ENCODE measurements around the gene ROBO2. TPM values are rescaled to one million over a fixed set of nuclear protein-coding genes. Genes with fewer than 3 reads are reported as not detected.

Gene ROBO2
- total and polyA plus RNA-seq, 2 experiments from 2014 or later, result 1.5 to 7.8 TPM

GRCh38 chr3:77096966-77097890, 57.3 kb downstream of the ROBO2 start:
- no peak for DNase-seq (ENCODE audit: low spot score)
- no peak overlapping the region for H3K27ac Mint-ChIP-seq
- ATAC-seq, result no peak
- Histone ChIP-seq H3K4me2 (no peak overlapping the region), H4K20me1 (replicated peaks; ENCODE audit: insufficient read depth) (no peaks in the 10 kb centered on the region), H3K79me2 (replicated peaks; ENCODE audit: insufficient read depth) (no peaks in the 10 kb centered on the region), H3K4me1 (ENCODE audit: insufficient read depth) (no peaks in the 10 kb centered on the region), H3K27me3 (ENCODE audit: insufficient read depth) (no peaks in the 10 kb centered on the region), H3K36me3 (ENCODE audit: insufficient read depth) (no peaks in the 10 kb centered on the region), H2AFZ (no peak overlapping the region), H3K9me2 (ENCODE audit: insufficient read depth) (no peaks in the 10 kb centered on the region), H3K27ac (ENCODE audit: low read depth) (no peak overlapping the region), H3K4me3 (no peak overlapping the region), H3F3A (replicated peaks; ENCODE audit: low read depth) (no peaks in the 10 kb centered on the region)
- H3K4me3 Mint-ChIP-seq, result no peak overlapping the region
- H3K36me3 Mint-ChIP-seq (ENCODE audit: low read depth), result no peaks in the 10 kb centered on the region
- no peaks in the 10 kb centered on the region for H3K9me3 Mint-ChIP-seq
- peaks cover 9% of the 10 kb centered on the region; the same call in 2 of the 3 replicates for H3K4me1 Mint-ChIP-seq
- no peak for TF ChIP-seq ZNF462 (CRISPR knock-in tag; IDR thresholded peaks at IDR 0.05)
- H3K27me3 Mint-ChIP-seq (ENCODE audit: insufficient read depth, low read depth, poor library complexity), result peaks cover 2% of the 10 kb centered on the region

GRCh38 chr3:77102951-77103769, 63.3 kb downstream of the ROBO2 start:
- no peaks in the 10 kb centered on the region for H3F3A ChIP-seq (replicated peaks; ENCODE audit: low read depth)
- H2AFZ ChIP-seq, result no peak overlapping the region
- H3K27ac Mint-ChIP-seq, result peak overlapping the region; percentile 35; the same call in 1 of the 2 replicates
- H3K36me3 Mint-ChIP-seq (ENCODE audit: low read depth), result no peaks in the 10 kb centered on the region
- ATAC-seq (peak; percentile 48; the same call in 2 of the 3 replicates), DNase-seq (ENCODE audit: low spot score) (no peak)
- no peaks in the 10 kb centered on the region for H3K9me2 ChIP-seq (ENCODE audit: insufficient read depth)
- no peak overlapping the region for H3K4me3 Mint-ChIP-seq
- no peaks in the 10 kb centered on the region for H3K9me3 Mint-ChIP-seq
- H3K27me3 ChIP-seq (ENCODE audit: insufficient read depth), result no peaks in the 10 kb centered on the region
- peaks cover 4% of the 10 kb centered on the region; the same call in 1 of the 3 replicates for H3K4me1 Mint-ChIP-seq
- no peak overlapping the region for H3K4me2 ChIP-seq
- no peaks in the 10 kb centered on the region for H3K4me1 ChIP-seq (ENCODE audit: insufficient read depth)
- no peaks in the 10 kb centered on the region for H3K79me2 ChIP-seq (replicated peaks; ENCODE audit: insufficient read depth)
- H3K27me3 Mint-ChIP-seq (ENCODE audit: insufficient read depth, low read depth, poor library complexity), result peaks cover 4% of the 10 kb centered on the region
- no peaks in the 10 kb centered on the region for H3K36me3 ChIP-seq (ENCODE audit: insufficient read depth)
- no peak overlapping the region for H3K4me3 ChIP-seq
- H3K27ac ChIP-seq (ENCODE audit: low read depth), result no peak overlapping the region
- no peaks in the 10 kb centered on the region for H4K20me1 ChIP-seq (replicated peaks; ENCODE audit: insufficient read depth)
- TF ChIP-seq STAT1 (IDR thresholded peaks at IDR 0.05; ENCODE audit: unreplicated experiment) (no peak), REST (IDR thresholded peaks at IDR 0.05; ENCODE audit: unreplicated experiment) (no peak), CREB1 (CRISPR knock-in tag; IDR thresholded peaks at IDR 0.05; ENCODE audit: low read depth) (no peak), ETS1 (IDR thresholded peaks at IDR 0.05) (no peak), JUNB (IDR thresholded peaks at IDR 0.05; ENCODE audit: unreplicated experiment) (no peak)
